Panc1 (cell line): ENCODE results near the gene PRLH. TPM values are rescaled to one million over a fixed set of nuclear protein-coding genes. Genes with fewer than 3 reads are reported as not detected.

ENCODE experiments used
- ATAC-seq: fragments of 200-7000 bp; cut with Tn5 transposase; 2 replicates; pipeline ENCODE4 v1.9.1; 2020; ENCODE audit warnings: mild to moderate bottlenecking, moderate library complexity
- BruUV-seq: library from RNA; stranded (reverse); fragments of 400-500 nt; replicated peaks from 2 replicates; lab custom pipeline; 2021; lab: Mats Ljungman, UMichigan
- CTCF ChIA-PET: fragments of 300-600 bp; sonication (Branson Sonifier 250); formaldehyde crosslinking; loops from one replicate; lab custom pipeline; 2022; ENCODE audit warnings: antibody characterized with exemption; lab: Charles Lee
- POLR2A ChIA-PET: fragments of 300-600 bp; sonication (Branson Sonifier 250); formaldehyde crosslinking; loops from one replicate; lab custom pipeline; 2022; ENCODE audit warnings: antibody characterized with exemption; lab: Charles Lee
- DNase-seq: peaks from one replicate; pipeline ENCODE4 v3.0.0-alpha.2; 2010; ENCODE audit warnings: low read depth, low spot score
- H3K27ac ChIP-seq: 2 replicates; pipeline ENCODE4 v1.5.1; 2011; ENCODE audit warnings: mild to moderate bottlenecking, low read length, inconsistent platforms
- H3K27me3 ChIP-seq: fragments of 200-500 bp; sonication (Bioruptor generic); 2 replicates; pipeline ENCODE4 v1.6.0; 2014; ENCODE audit warnings: low read length, inconsistent platforms; ENCODE audit not compliant: control insufficient read depth, insufficient read depth
- H3K36me3 ChIP-seq: fragments of 200-500 bp; sonication (Bioruptor generic); 2 replicates; pipeline ENCODE4 v1.5.1; 2014; ENCODE audit warnings: inconsistent platforms, mild to moderate bottlenecking, low read length, moderate library complexity; ENCODE audit not compliant: control insufficient read depth, insufficient read depth
- H3K4me1 ChIP-seq: 2 replicates; pipeline ENCODE4 v1.5.1; 2011; ENCODE audit warnings: inconsistent platforms, mild to moderate bottlenecking, low read length, moderate library complexity; ENCODE audit not compliant: control insufficient read depth, insufficient read depth
- H3K4me3 ChIP-seq, 2 experiments: 2 replicates each; pipeline ENCODE4 v1.5.1; 2011 to 2012; ENCODE audit warnings: low read depth in 2 of 2, low read length in 2 of 2, mild to moderate bottlenecking in 2 of 2, inconsistent platforms in 1 of 2, moderate library complexity in 1 of 2
- H3K9me3 ChIP-seq: fragments of 200-500 bp; sonication (Bioruptor generic); 2 replicates; pipeline ENCODE4 v1.5.1; 2014; ENCODE audit warnings: low read depth, mild to moderate bottlenecking, inconsistent platforms, low read length, moderate library complexity; ENCODE audit not compliant: control insufficient read depth, insufficient read depth
- POLR2AphosphoS5 ChIP-seq: IDR thresholded peaks from 2 replicates; pipeline ENCODE4 v1.6.1; 2012; ENCODE audit warnings: mild to moderate bottlenecking, low read depth, low read length, moderate library complexity
- SIN3A ChIP-seq: IDR thresholded peaks from 2 replicates; pipeline ENCODE4 v1.6.1; 2012; ENCODE audit warnings: low read depth, mild to moderate bottlenecking, low read length, moderate library complexity, borderline replicate concordance; ENCODE audit not compliant: insufficient read depth
- TCF7L2 ChIP-seq: IDR thresholded peaks from 2 replicates; pipeline ENCODE4 v1.6.1; 2011; ENCODE audit warnings: mild to moderate bottlenecking, low read depth, low read length, inconsistent platforms
- in situ Hi-C: cut with HindIII; loops from 2 replicates; pipeline ENCODE4 v1.10.0; 2016; ENCODE audit warnings: low sequenced_read_pairs, low pct_unique_long_range_greater_than_20kb
- intact Hi-C: fragments of 100-400 bp; cut with micrococcal nuclease; formaldehyde crosslinking; loops from one replicate; pipeline ENCODE4 v1.10.0; 2022; ENCODE audit not compliant: unreplicated experiment
- total RNA-seq: library from RNA; stranded (reverse); gene quantifications from one replicate; pipeline ENCODE4 v1.2.1, GENCODE V29; 2021; ENCODE audit not compliant: unreplicated experiment
- TF ChIP-seq, protein P1 (sequence below): fragments of 450-650 bp; IDR thresholded peaks from 2 replicates; pipeline ENCODE4 v1.5.1; 2017; ENCODE audit warnings: mild to moderate bottlenecking
- TF ChIP-seq, protein P2 (sequence below), 2 experiments: IDR thresholded peaks; 2 replicates each; pipeline ENCODE4 v1.6.1; 2011 to 2012; ENCODE audit warnings: low read depth in 2 of 2, control low read depth in 1 of 2, low read length in 1 of 2, mild to moderate bottlenecking in 1 of 2, moderate library complexity in 1 of 2; ENCODE audit not compliant: insufficient read depth in 1 of 2

The PRLH gene
- total RNA-seq, 1 experiment from 2014 or later = not detected

DNA sequence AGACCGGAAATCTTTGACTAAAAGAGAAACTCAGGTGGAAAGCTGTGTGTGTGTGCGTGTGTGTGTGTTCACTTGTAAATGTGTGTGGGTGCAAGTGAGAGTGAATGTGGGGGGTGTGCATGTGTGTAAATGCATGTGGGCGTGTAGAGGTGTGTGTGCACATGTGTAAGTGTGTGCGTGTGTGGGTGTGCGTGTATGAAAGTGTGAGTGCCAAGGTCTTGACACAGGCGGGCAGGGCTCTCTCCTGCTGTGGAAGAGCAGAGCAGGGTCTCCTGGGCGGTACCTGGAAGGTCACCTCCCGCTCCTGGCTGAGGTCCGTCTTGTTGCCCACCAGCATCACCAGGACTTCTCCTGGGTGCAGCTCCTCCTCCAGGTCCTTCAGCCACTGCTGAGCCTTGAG lies 10.6 kb downstream of the PRLH start:
- H3K4me1 ChIP-seq = peaks cover 14% of the 10 kb centered on the region
- in situ Hi-C loops (no loop called here), intact Hi-C loops (no loop called here)
- ATAC-seq (no peak), DNase-seq (no peak)
- H3K27ac ChIP-seq = no peak overlapping the region
- H3K27me3 ChIP-seq = no peaks in the 10 kb centered on the region
- no peaks in the 10 kb centered on the region for H3K36me3 ChIP-seq
- no TSS peak for BruUV-seq
- ChIA-PET CTCF (no interaction called here), POLR2A (no interaction called here)
- H3K4me3 ChIP-seq = no peak overlapping the region
- no peak for TF ChIP-seq TCF7L2
- TF ChIP-seq SIN3A = no peak
- no peak for TF ChIP-seq POLR2AphosphoS5
- TF ChIP-seq, protein P1, sequence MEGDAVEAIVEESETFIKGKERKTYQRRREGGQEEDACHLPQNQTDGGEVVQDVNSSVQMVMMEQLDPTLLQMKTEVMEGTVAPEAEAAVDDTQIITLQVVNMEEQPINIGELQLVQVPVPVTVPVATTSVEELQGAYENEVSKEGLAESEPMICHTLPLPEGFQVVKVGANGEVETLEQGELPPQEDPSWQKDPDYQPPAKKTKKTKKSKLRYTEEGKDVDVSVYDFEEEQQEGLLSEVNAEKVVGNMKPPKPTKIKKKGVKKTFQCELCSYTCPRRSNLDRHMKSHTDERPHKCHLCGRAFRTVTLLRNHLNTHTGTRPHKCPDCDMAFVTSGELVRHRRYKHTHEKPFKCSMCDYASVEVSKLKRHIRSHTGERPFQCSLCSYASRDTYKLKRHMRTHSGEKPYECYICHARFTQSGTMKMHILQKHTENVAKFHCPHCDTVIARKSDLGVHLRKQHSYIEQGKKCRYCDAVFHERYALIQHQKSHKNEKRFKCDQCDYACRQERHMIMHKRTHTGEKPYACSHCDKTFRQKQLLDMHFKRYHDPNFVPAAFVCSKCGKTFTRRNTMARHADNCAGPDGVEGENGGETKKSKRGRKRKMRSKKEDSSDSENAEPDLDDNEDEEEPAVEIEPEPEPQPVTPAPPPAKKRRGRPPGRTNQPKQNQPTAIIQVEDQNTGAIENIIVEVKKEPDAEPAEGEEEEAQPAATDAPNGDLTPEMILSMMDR = no peak
- no peaks in the 10 kb centered on the region for H3K9me3 ChIP-seq

DNA sequence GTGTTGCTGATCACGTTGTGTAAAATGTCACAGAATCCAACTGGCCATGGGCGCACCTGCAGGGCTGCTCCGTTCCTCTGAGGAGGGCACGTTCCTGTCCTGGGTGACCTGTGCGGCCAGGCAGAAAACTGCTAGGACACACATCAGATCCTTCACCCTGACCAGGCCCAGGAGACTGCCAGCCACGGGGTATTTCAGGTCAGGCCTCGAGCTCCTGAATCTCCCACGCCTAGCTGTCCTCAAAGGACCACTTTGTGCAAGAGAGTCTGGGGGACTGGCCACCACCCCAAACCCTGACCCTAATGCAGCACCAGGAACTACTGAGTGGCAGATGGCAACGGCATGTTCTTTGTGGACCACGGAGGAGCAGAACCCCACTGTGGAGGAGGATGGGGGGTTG lies 11.1 kb downstream of the PRLH start:
- no peaks in the 10 kb centered on the region for H3K27me3 ChIP-seq
- no peaks in the 10 kb centered on the region for H3K36me3 ChIP-seq
- no peak for DNase-seq
- intact Hi-C loops (no loop called here), in situ Hi-C loops (no loop called here)
- H3K4me1 ChIP-seq = peaks cover 14% of the 10 kb centered on the region
- no peak for ATAC-seq
- TF ChIP-seq, protein P2, sequence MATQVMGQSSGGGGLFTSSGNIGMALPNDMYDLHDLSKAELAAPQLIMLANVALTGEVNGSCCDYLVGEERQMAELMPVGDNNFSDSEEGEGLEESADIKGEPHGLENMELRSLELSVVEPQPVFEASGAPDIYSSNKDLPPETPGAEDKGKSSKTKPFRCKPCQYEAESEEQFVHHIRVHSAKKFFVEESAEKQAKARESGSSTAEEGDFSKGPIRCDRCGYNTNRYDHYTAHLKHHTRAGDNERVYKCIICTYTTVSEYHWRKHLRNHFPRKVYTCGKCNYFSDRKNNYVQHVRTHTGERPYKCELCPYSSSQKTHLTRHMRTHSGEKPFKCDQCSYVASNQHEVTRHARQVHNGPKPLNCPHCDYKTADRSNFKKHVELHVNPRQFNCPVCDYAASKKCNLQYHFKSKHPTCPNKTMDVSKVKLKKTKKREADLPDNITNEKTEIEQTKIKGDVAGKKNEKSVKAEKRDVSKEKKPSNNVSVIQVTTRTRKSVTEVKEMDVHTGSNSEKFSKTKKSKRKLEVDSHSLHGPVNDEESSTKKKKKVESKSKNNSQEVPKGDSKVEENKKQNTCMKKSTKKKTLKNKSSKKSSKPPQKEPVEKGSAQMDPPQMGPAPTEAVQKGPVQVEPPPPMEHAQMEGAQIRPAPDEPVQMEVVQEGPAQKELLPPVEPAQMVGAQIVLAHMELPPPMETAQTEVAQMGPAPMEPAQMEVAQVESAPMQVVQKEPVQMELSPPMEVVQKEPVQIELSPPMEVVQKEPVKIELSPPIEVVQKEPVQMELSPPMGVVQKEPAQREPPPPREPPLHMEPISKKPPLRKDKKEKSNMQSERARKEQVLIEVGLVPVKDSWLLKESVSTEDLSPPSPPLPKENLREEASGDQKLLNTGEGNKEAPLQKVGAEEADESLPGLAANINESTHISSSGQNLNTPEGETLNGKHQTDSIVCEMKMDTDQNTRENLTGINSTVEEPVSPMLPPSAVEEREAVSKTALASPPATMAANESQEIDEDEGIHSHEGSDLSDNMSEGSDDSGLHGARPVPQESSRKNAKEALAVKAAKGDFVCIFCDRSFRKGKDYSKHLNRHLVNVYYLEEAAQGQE (IDR thresholded peaks at IDR 0.05; ENCODE audit: insufficient read depth in 1 of 2, low read depth in 2 of 2, low read length in 1 of 2) = no peak
- TF ChIP-seq POLR2AphosphoS5 = no peak
- TF ChIP-seq SIN3A = no peak
- TF ChIP-seq TCF7L2 = no peak
- TF ChIP-seq, protein P1 = no peak
- CTCF ChIA-PET = no interaction called here
- H3K9me3 ChIP-seq = no peaks in the 10 kb centered on the region
- no peak overlapping the region for H3K27ac ChIP-seq
- POLR2A ChIA-PET = no interaction called here
- no TSS peak for BruUV-seq
- no peak overlapping the region for H3K4me3 ChIP-seq
